Mesendoderm (in vitro differentiated cells): Measurements from ENCODE around the gene MRPL48.

ENCODE experiments used
- DNase-seq: peaks from one replicate; pipeline ENCODE4 v3.0.0; 2013
- H2AK5ac ChIP-seq: 2 replicates; pipeline ENCODE4 v1.6.1; 2013; ENCODE audit warnings: low read length, inconsistent platforms
- H2BK120ac ChIP-seq: 2 replicates; pipeline ENCODE4 v1.6.1; 2013; ENCODE audit warnings: low read depth, mild to moderate bottlenecking, low read length, moderate library complexity, mixed read lengths
- H2BK15ac ChIP-seq: replicated peaks from 2 replicates; pipeline ENCODE4 v1.6.1; 2013; ENCODE audit warnings: low read depth, mild to moderate bottlenecking, moderate library complexity
- H2BK5ac ChIP-seq: 2 replicates; pipeline ENCODE4 v1.6.1; 2013; ENCODE audit warnings: low read length, inconsistent platforms
- H3K18ac ChIP-seq: 2 replicates; pipeline ENCODE4 v1.6.1; 2013; ENCODE audit warnings: mild to moderate bottlenecking, low read length, mixed read lengths
- H3K23ac ChIP-seq: one replicate; pipeline ENCODE4 v1.6.1; 2013; ENCODE audit warnings: low read length
- H3K27ac ChIP-seq: 2 replicates; pipeline ENCODE4 v1.5.1; 2013; ENCODE audit warnings: low read depth, mild to moderate bottlenecking, inconsistent platforms, low read length, moderate library complexity
- H3K27me3 ChIP-seq: 2 replicates; pipeline ENCODE4 v1.6.1; 2013; ENCODE audit warnings: low read length, control low read depth, mild to moderate bottlenecking, inconsistent platforms; ENCODE audit not compliant: insufficient read depth, poor library complexity
- H3K36me3 ChIP-seq: 2 replicates; pipeline ENCODE4 v1.6.1; 2013; ENCODE audit warnings: low read length, inconsistent platforms; ENCODE audit not compliant: control insufficient read depth, insufficient read depth
- H3K4ac ChIP-seq: one replicate; pipeline ENCODE4 v1.6.1; 2013; ENCODE audit warnings: low read depth, mild to moderate bottlenecking, low read length, moderate library complexity
- H3K4me1 ChIP-seq: 2 replicates; pipeline ENCODE4 v1.6.1; 2013; ENCODE audit warnings: low read depth, low read length, inconsistent platforms; ENCODE audit not compliant: control insufficient read depth
- H3K4me2 ChIP-seq: 2 replicates; pipeline ENCODE4 v1.6.1; 2013; ENCODE audit warnings: low read length
- H3K4me3 ChIP-seq: 2 replicates; pipeline ENCODE4 v1.5.1; 2013; ENCODE audit warnings: mild to moderate bottlenecking, low read length
- H3K56ac ChIP-seq: one replicate; pipeline ENCODE4 v1.6.1; 2013; ENCODE audit warnings: low read length
- H3K79me1 ChIP-seq: 2 replicates; pipeline ENCODE4 v1.6.1; 2013; ENCODE audit warnings: low read length, inconsistent platforms
- H3K79me2 ChIP-seq: 2 replicates; pipeline ENCODE4 v1.6.1; 2013; ENCODE audit warnings: mild to moderate bottlenecking, low read length; ENCODE audit not compliant: control insufficient read depth, insufficient read depth
- H3K9ac ChIP-seq: 2 replicates; pipeline ENCODE4 v1.6.1; 2013; ENCODE audit warnings: low read length, inconsistent platforms
- H4K5ac ChIP-seq: one replicate; pipeline ENCODE4 v1.6.1; 2013; ENCODE audit warnings: low read length
- H4K8ac ChIP-seq: one replicate; pipeline ENCODE4 v1.6.1; 2013; ENCODE audit warnings: low read depth, mild to moderate bottlenecking, control low read depth, low read length, moderate library complexity
- WGBS: extraction: QIAGEN DNeasy Blood & Tissue Kit; methylation state at CpG from one replicate; pipeline ENCODE4 v1.1.7; 2013; ENCODE audit warnings: low lambda C conversion rate, missing lambda C conversion rate; ENCODE audit not compliant: insufficient coverage; ENCODE audit errors: extremely low coverage; 5-methylcytosine and 5-hydroxymethylcytosine counted together

Gene MRPL48

GRCh38 chr11:73851046-73851764 lies 63.5 kb downstream of the MRPL48 start:
- Histone ChIP-seq H3K4me3 (no peak overlapping the region), H3K23ac (no peak overlapping the region), H3K9ac (no peak overlapping the region), H3K27me3 (no peaks in the 10 kb centered on the region), H3K4ac (no peak overlapping the region), H4K5ac (no peak overlapping the region), H2BK5ac (no peak overlapping the region), H3K36me3 (no peaks in the 10 kb centered on the region), H3K79me2 (no peaks in the 10 kb centered on the region), H3K4me1 (no peaks in the 10 kb centered on the region), H2BK120ac (no peak overlapping the region), H3K79me1 (no peaks in the 10 kb centered on the region), H2AK5ac (no peak overlapping the region), H4K8ac (no peak overlapping the region), H3K27ac (no peak overlapping the region), H2BK15ac (no peak overlapping the region), H3K18ac (no peak overlapping the region), H3K56ac (no peak overlapping the region), H3K4me2 (no peak overlapping the region)
- no CpG with 5 or more reads among the region's 3 CpGs for whole genome bisulfite sequencing
- no peak for DNase-seq

- no peak overlapping the region for H3K27ac ChIP-seq
- no peak overlapping the region for H4K8ac ChIP-seq
- no peak for DNase-seq
- H3K4me2 ChIP-seq: no peak overlapping the region
- no peak overlapping the region for H2BK120ac ChIP-seq
- no peak overlapping the region for H3K56ac ChIP-seq
- no peak overlapping the region for H4K5ac ChIP-seq
- no peak overlapping the region for H3K4me3 ChIP-seq
- H3K23ac ChIP-seq: no peak overlapping the region
- H3K79me2 ChIP-seq: no peaks in the 10 kb centered on the region
- H2BK15ac ChIP-seq: no peak overlapping the region
- no peak overlapping the region for H3K18ac ChIP-seq
- H3K4me1 ChIP-seq: no peaks in the 10 kb centered on the region
- no peaks in the 10 kb centered on the region for H3K79me1 ChIP-seq
- no peaks in the 10 kb centered on the region for H3K36me3 ChIP-seq
- no peak overlapping the region for H3K4ac ChIP-seq
- no peak overlapping the region for H3K9ac ChIP-seq
- no peak overlapping the region for H2BK5ac ChIP-seq
- WGBS: no CpG with 5 or more reads among the region's 3 CpGs
- no peaks in the 10 kb centered on the region for H3K27me3 ChIP-seq
- no peak overlapping the region for H2AK5ac ChIP-seq
Observed at GRCh38 chr11:73852049-73852448, 64.4 kb downstream of the MRPL48 start.

GRCh38 chr11:73854680-73855079 lies 67.0 kb downstream of the MRPL48 start:
- Histone ChIP-seq H4K5ac (no peak overlapping the region), H3K27ac (no peak overlapping the region), H3K56ac (no peak overlapping the region), H3K4me1 (no peaks in the 10 kb centered on the region), H2BK120ac (no peak overlapping the region), H3K27me3 (no peaks in the 10 kb centered on the region), H3K4me2 (no peak overlapping the region), H2AK5ac (no peak overlapping the region), H3K4me3 (no peak overlapping the region), H3K79me2 (no peaks in the 10 kb centered on the region), H3K23ac (no peak overlapping the region), H4K8ac (no peak overlapping the region), H3K9ac (no peak overlapping the region), H3K4ac (no peak overlapping the region), H3K79me1 (no peaks in the 10 kb centered on the region), H2BK5ac (no peak overlapping the region), H2BK15ac (no peak overlapping the region), H3K18ac (no peak overlapping the region), H3K36me3 (no peaks in the 10 kb centered on the region)
- no CpG with 5 or more reads among the region's 1 CpG for WGBS
- no peak for DNase-seq

- Histone ChIP-seq H2BK5ac (no peak overlapping the region), H2BK15ac (no peak overlapping the region), H3K27me3 (no peaks in the 10 kb centered on the region), H3K4me2 (no peak overlapping the region), H3K18ac (no peak overlapping the region), H2AK5ac (no peak overlapping the region), H3K23ac (no peak overlapping the region), H3K9ac (no peak overlapping the region), H3K27ac (no peak overlapping the region), H4K5ac (no peak overlapping the region), H3K79me1 (no peaks in the 10 kb centered on the region), H3K36me3 (no peaks in the 10 kb centered on the region), H2BK120ac (no peak overlapping the region), H3K4me3 (no peak overlapping the region), H3K4me1 (no peaks in the 10 kb centered on the region), H3K79me2 (no peaks in the 10 kb centered on the region), H3K56ac (no peak overlapping the region), H3K4ac (no peak overlapping the region), H4K8ac (no peak overlapping the region)
- no CpG with 5 or more reads among the region's 1 CpG for WGBS
- DNase-seq: no peak
Observed at GRCh38 chr11:73856031-73856567, 68.4 kb downstream of the MRPL48 start.

GRCh38 chr11:73859671-73860070 lies 72.0 kb downstream of the MRPL48 start:
- no peak overlapping the region for H2BK120ac ChIP-seq
- H2BK5ac ChIP-seq: no peak overlapping the region
- H3K27ac ChIP-seq: no peak overlapping the region
- no peak overlapping the region for H3K4me2 ChIP-seq
- H3K23ac ChIP-seq: no peak overlapping the region
- no peak overlapping the region for H3K4ac ChIP-seq
- no peak overlapping the region for H4K8ac ChIP-seq
- no CpG with 5 or more reads among the region's 2 CpGs for WGBS
- H3K4me3 ChIP-seq: no peak overlapping the region
- no peaks in the 10 kb centered on the region for H3K79me1 ChIP-seq
- no peaks in the 10 kb centered on the region for H3K79me2 ChIP-seq
- no peak for DNase-seq
- H3K9ac ChIP-seq: no peak overlapping the region
- H3K27me3 ChIP-seq: no peaks in the 10 kb centered on the region
- no peak overlapping the region for H2BK15ac ChIP-seq
- no peaks in the 10 kb centered on the region for H3K4me1 ChIP-seq
- no peak overlapping the region for H2AK5ac ChIP-seq
- no peak overlapping the region for H4K5ac ChIP-seq
- no peak overlapping the region for H3K18ac ChIP-seq
- no peaks in the 10 kb centered on the region for H3K36me3 ChIP-seq
- no peak overlapping the region for H3K56ac ChIP-seq

GRCh38 chr11:73860202-73860601 lies 72.5 kb downstream of the MRPL48 start:
- Histone ChIP-seq H3K79me1 (no peaks in the 10 kb centered on the region), H3K4ac (no peak overlapping the region), H3K9ac (no peak overlapping the region), H3K27me3 (no peaks in the 10 kb centered on the region), H4K5ac (no peak overlapping the region), H3K79me2 (no peaks in the 10 kb centered on the region), H2BK120ac (no peak overlapping the region), H2BK15ac (no peak overlapping the region), H3K27ac (no peak overlapping the region), H3K56ac (no peak overlapping the region), H4K8ac (no peak overlapping the region), H3K4me2 (no peak overlapping the region), H3K18ac (no peak overlapping the region), H3K36me3 (no peaks in the 10 kb centered on the region), H3K4me1 (no peaks in the 10 kb centered on the region), H3K4me3 (no peak overlapping the region), H2AK5ac (no peak overlapping the region), H2BK5ac (no peak overlapping the region), H3K23ac (no peak overlapping the region)
- DNase-seq: no peak
- WGBS: no CpG with 5 or more reads among the region's 2 CpGs
